WTC11 (cell line): ENCODE data around the gene BORCS5.

ENCODE experiments used
- ETV6 ChIP-seq: sonication (generic); formaldehyde crosslinking; IDR thresholded peaks from 2 replicates; pipeline ENCODE4 v1.8.1; 2022; ENCODE audit warnings: mild to moderate bottlenecking, missing genetic modification reagents
- FOXK1 ChIP-seq: sonication (generic); formaldehyde crosslinking; IDR thresholded peaks from 2 replicates; pipeline ENCODE4 v1.8.0; 2022; ENCODE audit warnings: mild to moderate bottlenecking, moderate library complexity, missing genetic modification reagents
- GTF2I ChIP-seq: fragments of 250-450 bp; sonication (Bioruptor Pico); conservative IDR thresholded peaks from 2 replicates; pipeline ENCODE4 v1.4.0; 2021; ENCODE audit warnings: mild to moderate bottlenecking
- NFE2L1 ChIP-seq: sonication (generic); formaldehyde crosslinking; IDR thresholded peaks from 2 replicates; pipeline ENCODE4 v1.8.1; 2023; ENCODE audit warnings: missing genetic modification reagents
- RELA ChIP-seq: sonication (generic); formaldehyde crosslinking; IDR thresholded peaks from 2 replicates; pipeline ENCODE4 v1.8.1; 2022; ENCODE audit warnings: missing genetic modification reagents, mild to moderate bottlenecking, borderline replicate concordance
- SMAD3 ChIP-seq: sonication (generic); formaldehyde crosslinking; IDR thresholded peaks from 2 replicates; pipeline ENCODE4 v1.8.0; 2022; ENCODE audit warnings: missing genetic modification reagents, mild to moderate bottlenecking, borderline replicate concordance
- TEAD1 ChIP-seq: sonication (generic); formaldehyde crosslinking; IDR thresholded peaks from 2 replicates; pipeline ENCODE4 v1.8.0; 2022; ENCODE audit warnings: mild to moderate bottlenecking, missing genetic modification reagents
- TEAD4 ChIP-seq: sonication (generic); formaldehyde crosslinking; IDR thresholded peaks from 2 replicates; pipeline ENCODE4 v1.8.0; 2022; ENCODE audit warnings: mild to moderate bottlenecking, missing genetic modification reagents
- ZNF121 ChIP-seq: sonication (generic); formaldehyde crosslinking; IDR thresholded peaks from 2 replicates; pipeline ENCODE4 v1.8.0; 2023; ENCODE audit warnings: missing genetic modification reagents
- TF ChIP-seq, protein P1 (sequence below): fragments of 200-600 bp; IDR thresholded peaks from 2 replicates; pipeline ENCODE4 v1.8.0; 2022; ENCODE audit warnings: antibody characterized with exemption
- TF ChIP-seq, protein P2 (sequence below): sonication (generic); formaldehyde crosslinking; IDR thresholded peaks from 2 replicates; pipeline ENCODE4 v1.8.0; 2022; ENCODE audit warnings: mild to moderate bottlenecking, missing genetic modification reagents
- TF ChIP-seq, protein P3 (sequence below): sonication (generic); formaldehyde crosslinking; IDR thresholded peaks from 2 replicates; pipeline ENCODE4 v1.8.1; 2023; ENCODE audit warnings: mild to moderate bottlenecking, missing genetic modification reagents, moderate library complexity
- TF ChIP-seq, protein P4 (sequence below): sonication (generic); formaldehyde crosslinking; IDR thresholded peaks from 2 replicates; pipeline ENCODE4 v1.8.0; 2023; ENCODE audit warnings: missing genetic modification reagents
- TF ChIP-seq, protein P5 (sequence below): sonication (generic); formaldehyde crosslinking; IDR thresholded peaks from 2 replicates; pipeline ENCODE4 v1.8.0; 2022; ENCODE audit warnings: mild to moderate bottlenecking, missing genetic modification reagents

DNA sequence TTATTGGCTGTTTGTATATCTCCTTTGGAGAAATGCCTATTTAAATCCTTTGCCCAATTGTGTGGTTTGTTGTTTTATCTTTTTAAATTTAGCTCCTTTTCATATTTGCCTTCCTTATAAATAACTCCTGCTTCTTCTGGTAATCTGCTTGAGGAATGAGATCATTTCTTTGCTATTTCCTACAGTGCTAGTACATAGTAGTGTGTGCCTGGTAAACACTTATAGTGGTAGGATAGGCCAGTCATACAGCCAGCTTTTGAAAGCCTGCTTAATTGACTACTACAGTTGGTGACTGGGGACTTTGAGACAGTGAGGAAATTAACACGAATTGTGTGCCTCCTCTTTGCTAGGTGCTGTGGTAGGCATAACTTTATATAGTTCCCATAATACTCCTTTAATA, 68.7 kb downstream of the BORCS5 start:
- TF ChIP-seq, protein P1, sequence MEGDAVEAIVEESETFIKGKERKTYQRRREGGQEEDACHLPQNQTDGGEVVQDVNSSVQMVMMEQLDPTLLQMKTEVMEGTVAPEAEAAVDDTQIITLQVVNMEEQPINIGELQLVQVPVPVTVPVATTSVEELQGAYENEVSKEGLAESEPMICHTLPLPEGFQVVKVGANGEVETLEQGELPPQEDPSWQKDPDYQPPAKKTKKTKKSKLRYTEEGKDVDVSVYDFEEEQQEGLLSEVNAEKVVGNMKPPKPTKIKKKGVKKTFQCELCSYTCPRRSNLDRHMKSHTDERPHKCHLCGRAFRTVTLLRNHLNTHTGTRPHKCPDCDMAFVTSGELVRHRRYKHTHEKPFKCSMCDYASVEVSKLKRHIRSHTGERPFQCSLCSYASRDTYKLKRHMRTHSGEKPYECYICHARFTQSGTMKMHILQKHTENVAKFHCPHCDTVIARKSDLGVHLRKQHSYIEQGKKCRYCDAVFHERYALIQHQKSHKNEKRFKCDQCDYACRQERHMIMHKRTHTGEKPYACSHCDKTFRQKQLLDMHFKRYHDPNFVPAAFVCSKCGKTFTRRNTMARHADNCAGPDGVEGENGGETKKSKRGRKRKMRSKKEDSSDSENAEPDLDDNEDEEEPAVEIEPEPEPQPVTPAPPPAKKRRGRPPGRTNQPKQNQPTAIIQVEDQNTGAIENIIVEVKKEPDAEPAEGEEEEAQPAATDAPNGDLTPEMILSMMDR, result no peak
- TF ChIP-seq, protein P2, sequence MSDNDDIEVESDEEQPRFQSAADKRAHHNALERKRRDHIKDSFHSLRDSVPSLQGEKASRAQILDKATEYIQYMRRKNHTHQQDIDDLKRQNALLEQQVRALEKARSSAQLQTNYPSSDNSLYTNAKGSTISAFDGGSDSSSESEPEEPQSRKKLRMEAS (CRISPR knock-in tag), result no peak
- TF ChIP-seq RELA (CRISPR knock-in tag), result no peak
- TF ChIP-seq, protein P3, sequence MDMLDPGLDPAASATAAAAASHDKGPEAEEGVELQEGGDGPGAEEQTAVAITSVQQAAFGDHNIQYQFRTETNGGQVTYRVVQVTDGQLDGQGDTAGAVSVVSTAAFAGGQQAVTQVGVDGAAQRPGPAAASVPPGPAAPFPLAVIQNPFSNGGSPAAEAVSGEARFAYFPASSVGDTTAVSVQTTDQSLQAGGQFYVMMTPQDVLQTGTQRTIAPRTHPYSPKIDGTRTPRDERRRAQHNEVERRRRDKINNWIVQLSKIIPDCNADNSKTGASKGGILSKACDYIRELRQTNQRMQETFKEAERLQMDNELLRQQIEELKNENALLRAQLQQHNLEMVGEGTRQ (CRISPR knock-in tag), result no peak
- TF ChIP-seq ETV6 (CRISPR knock-in tag), result no peak
- TF ChIP-seq, protein P4, sequence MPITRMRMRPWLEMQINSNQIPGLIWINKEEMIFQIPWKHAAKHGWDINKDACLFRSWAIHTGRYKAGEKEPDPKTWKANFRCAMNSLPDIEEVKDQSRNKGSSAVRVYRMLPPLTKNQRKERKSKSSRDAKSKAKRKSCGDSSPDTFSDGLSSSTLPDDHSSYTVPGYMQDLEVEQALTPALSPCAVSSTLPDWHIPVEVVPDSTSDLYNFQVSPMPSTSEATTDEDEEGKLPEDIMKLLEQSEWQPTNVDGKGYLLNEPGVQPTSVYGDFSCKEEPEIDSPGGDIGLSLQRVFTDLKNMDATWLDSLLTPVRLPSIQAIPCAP (CRISPR knock-in tag), result no peak
- no peak for TF ChIP-seq TEAD4
- TF ChIP-seq NFE2L1 (CRISPR knock-in tag), result no peak
- TF ChIP-seq ZNF121 (CRISPR knock-in tag), result no peak
- TF ChIP-seq SMAD3 (CRISPR knock-in tag), result no peak
- TF ChIP-seq FOXK1 (CRISPR knock-in tag), result no peak
- TF ChIP-seq, protein P5, sequence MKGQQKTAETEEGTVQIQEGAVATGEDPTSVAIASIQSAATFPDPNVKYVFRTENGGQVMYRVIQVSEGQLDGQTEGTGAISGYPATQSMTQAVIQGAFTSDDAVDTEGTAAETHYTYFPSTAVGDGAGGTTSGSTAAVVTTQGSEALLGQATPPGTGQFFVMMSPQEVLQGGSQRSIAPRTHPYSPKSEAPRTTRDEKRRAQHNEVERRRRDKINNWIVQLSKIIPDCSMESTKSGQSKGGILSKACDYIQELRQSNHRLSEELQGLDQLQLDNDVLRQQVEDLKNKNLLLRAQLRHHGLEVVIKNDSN, result no peak
- TF ChIP-seq TEAD1, result no peak
- no peak for TF ChIP-seq GTF2I (CRISPR knock-in tag)
